Measurements from ENCODE around the gene GPS2. TPM values are rescaled to one million over a fixed set of nuclear protein-coding genes. Genes with fewer than 3 reads are reported as not detected.
A peak's percentile ranks its signal among the peaks of the same experiment; 100 is the strongest.

The GPS2 gene
- total and polyA plus RNA-seq, 10 of the 15 experiments (the other 5 are each of a cell fraction or from before 2014, with no cell fraction given) = 10.2 to 96.4 (median 42.5) TPM

DNA sequence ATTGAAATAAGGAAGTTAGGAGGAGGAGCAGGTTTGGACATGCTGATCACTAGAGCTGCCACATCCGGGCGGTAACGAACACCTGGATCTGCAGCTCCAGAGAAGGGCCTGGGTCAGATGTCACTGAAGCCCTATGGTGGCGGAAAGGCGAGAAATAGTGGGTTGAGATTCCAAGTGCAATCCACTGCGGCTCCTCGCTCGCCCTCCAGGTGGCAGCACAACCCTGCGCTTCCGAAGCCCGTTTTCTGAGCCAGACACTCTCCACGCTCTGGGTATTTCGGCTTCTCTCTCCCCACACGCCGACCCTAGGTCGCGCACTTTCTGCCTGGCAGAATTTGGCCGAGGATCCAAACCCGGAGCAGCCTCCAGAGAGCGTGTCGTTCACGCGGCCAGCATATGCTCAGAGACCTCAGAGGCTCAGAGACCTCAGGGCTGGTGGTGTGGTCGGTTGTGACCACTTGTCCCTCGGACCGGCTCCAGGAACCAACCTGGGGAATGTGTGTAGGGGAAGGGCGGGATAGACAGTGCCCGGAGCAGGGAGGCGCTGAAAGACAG, 34.6 kb downstream of the GPS2 start (continued):
- TF ChIP-seq STAT3 (IDR thresholded peaks at IDR 0.05; ENCODE audit: low read depth, low read length) = no peak
- TF ChIP-seq, protein P1, sequence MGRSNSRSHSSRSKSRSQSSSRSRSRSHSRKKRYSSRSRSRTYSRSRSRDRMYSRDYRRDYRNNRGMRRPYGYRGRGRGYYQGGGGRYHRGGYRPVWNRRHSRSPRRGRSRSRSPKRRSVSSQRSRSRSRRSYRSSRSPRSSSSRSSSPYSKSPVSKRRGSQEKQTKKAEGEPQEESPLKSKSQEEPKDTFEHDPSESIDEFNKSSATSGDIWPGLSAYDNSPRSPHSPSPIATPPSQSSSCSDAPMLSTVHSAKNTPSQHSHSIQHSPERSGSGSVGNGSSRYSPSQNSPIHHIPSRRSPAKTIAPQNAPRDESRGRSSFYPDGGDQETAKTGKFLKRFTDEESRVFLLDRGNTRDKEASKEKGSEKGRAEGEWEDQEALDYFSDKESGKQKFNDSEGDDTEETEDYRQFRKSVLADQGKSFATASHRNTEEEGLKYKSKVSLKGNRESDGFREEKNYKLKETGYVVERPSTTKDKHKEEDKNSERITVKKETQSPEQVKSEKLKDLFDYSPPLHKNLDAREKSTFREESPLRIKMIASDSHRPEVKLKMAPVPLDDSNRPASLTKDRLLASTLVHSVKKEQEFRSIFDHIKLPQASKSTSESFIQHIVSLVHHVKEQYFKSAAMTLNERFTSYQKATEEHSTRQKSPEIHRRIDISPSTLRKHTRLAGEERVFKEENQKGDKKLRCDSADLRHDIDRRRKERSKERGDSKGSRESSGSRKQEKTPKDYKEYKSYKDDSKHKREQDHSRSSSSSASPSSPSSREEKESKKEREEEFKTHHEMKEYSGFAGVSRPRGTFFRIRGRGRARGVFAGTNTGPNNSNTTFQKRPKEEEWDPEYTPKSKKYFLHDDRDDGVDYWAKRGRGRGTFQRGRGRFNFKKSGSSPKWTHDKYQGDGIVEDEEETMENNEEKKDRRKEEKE (IDR thresholded peaks at IDR 0.05) = no peak
- 0 out of 2 replicates have a peak, but pooled peaks have one; percentile 32 for TF ChIP-seq TCF12 (IDR thresholded peaks at IDR 0.05; ENCODE audit: low read depth, low read length)
- TF ChIP-seq TAF1 (IDR thresholded peaks at IDR 0.05; ENCODE audit: borderline replicate concordance, low read depth, low read length) = no peak
- TF ChIP-seq, protein P2, sequence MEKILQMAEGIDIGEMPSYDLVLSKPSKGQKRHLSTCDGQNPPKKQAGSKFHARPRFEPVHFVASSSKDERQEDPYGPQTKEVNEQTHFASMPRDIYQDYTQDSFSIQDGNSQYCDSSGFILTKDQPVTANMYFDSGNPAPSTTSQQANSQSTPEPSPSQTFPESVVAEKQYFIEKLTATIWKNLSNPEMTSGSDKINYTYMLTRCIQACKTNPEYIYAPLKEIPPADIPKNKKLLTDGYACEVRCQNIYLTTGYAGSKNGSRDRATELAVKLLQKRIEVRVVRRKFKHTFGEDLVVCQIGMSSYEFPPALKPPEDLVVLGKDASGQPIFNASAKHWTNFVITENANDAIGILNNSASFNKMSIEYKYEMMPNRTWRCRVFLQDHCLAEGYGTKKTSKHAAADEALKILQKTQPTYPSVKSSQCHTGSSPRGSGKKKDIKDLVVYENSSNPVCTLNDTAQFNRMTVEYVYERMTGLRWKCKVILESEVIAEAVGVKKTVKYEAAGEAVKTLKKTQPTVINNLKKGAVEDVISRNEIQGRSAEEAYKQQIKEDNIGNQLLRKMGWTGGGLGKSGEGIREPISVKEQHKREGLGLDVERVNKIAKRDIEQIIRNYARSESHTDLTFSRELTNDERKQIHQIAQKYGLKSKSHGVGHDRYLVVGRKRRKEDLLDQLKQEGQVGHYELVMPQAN (conservative IDR thresholded peaks at IDR 0.05) = no peak
- no peak for TF ChIP-seq ZNF24 (IDR thresholded peaks at IDR 0.05)
- TF ChIP-seq ZBED1 (IDR thresholded peaks at IDR 0.05; ENCODE audit: borderline replicate concordance) = no peak
- TF ChIP-seq, protein P3, sequence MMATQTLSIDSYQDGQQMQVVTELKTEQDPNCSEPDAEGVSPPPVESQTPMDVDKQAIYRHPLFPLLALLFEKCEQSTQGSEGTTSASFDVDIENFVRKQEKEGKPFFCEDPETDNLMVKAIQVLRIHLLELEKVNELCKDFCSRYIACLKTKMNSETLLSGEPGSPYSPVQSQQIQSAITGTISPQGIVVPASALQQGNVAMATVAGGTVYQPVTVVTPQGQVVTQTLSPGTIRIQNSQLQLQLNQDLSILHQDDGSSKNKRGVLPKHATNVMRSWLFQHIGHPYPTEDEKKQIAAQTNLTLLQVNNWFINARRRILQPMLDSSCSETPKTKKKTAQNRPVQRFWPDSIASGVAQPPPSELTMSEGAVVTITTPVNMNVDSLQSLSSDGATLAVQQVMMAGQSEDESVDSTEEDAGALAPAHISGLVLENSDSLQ (IDR thresholded peaks at IDR 0.05) = no peak
- TF ChIP-seq KAT2A (conservative IDR thresholded peaks at IDR 0.05; ENCODE audit: control insufficient read depth, low read depth, low read length) = no peak
- no peak for TF ChIP-seq ZNF622 (IDR thresholded peaks at IDR 0.05)
- TF ChIP-seq SREBF1 (IDR thresholded peaks at IDR 0.05; ENCODE audit: low read length) = no peak
- TF ChIP-seq, protein P4, sequence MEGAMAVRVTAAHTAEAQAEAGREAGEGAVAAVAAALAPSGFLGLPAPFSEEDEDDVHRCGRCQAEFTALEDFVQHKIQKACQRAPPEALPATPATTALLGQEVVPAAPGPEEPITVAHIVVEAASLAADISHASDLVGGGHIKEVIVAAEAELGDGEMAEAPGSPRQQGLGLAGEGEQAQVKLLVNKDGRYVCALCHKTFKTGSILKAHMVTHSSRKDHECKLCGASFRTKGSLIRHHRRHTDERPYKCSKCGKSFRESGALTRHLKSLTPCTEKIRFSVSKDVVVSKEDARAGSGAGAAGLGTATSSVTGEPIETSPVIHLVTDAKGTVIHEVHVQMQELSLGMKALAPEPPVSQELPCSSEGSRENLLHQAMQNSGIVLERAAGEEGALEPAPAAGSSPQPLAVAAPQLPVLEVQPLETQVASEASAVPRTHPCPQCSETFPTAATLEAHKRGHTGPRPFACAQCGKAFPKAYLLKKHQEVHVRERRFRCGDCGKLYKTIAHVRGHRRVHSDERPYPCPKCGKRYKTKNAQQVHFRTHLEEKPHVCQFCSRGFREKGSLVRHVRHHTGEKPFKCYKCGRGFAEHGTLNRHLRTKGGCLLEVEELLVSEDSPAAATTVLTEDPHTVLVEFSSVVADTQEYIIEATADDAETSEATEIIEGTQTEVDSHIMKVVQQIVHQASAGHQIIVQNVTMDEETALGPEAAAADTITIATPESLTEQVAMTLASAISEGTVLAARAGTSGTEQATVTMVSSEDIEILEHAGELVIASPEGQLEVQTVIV (IDR thresholded peaks at IDR 0.05; ENCODE audit: borderline replicate concordance, partially characterized antibody) = no peak
- no peak for TF ChIP-seq MYC (IDR thresholded peaks at IDR 0.05; ENCODE audit: insufficient read depth, insufficient read length, insufficient replicate concordance, low read length, severe bottlenecking)
- TF ChIP-seq CBFB (IDR thresholded peaks at IDR 0.05; ENCODE audit: low read depth) = no peak
- no peak for TF ChIP-seq NFIC (IDR thresholded peaks at IDR 0.05; ENCODE audit: low read depth, low read length)
- TF ChIP-seq MTA3 (IDR thresholded peaks at IDR 0.05; ENCODE audit: borderline replicate concordance, low read length) = no peak
- no peak for TF ChIP-seq NFYA (IDR thresholded peaks at IDR 0.05; ENCODE audit: borderline replicate concordance, low read depth, low read length)
- no peak for TF ChIP-seq SRF (IDR thresholded peaks at IDR 0.05; ENCODE audit: low read depth in 2 of 2, low read length in 2 of 2)
- TF ChIP-seq, protein P5, sequence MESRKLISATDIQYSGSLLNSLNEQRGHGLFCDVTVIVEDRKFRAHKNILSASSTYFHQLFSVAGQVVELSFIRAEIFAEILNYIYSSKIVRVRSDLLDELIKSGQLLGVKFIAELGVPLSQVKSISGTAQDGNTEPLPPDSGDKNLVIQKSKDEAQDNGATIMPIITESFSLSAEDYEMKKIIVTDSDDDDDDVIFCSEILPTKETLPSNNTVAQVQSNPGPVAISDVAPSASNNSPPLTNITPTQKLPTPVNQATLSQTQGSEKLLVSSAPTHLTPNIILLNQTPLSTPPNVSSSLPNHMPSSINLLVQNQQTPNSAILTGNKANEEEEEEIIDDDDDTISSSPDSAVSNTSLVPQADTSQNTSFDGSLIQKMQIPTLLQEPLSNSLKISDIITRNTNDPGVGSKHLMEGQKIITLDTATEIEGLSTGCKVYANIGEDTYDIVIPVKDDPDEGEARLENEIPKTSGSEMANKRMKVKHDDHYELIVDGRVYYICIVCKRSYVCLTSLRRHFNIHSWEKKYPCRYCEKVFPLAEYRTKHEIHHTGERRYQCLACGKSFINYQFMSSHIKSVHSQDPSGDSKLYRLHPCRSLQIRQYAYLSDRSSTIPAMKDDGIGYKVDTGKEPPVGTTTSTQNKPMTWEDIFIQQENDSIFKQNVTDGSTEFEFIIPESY (IDR thresholded peaks at IDR 0.05) = no peak
- TF ChIP-seq RBBP5 (conservative IDR thresholded peaks at IDR 0.05) = no peak
- no peak for TF ChIP-seq MTA2 (IDR thresholded peaks at IDR 0.05; ENCODE audit: low read depth)
- no peak for TF ChIP-seq NR2C1 (IDR thresholded peaks at IDR 0.05)

All from GM12878 (cell line).